Karpas-422 (cell line): Measurements from ENCODE around the gene NSUN4. TPM values are rescaled to one million over a fixed set of nuclear protein-coding genes. Genes with fewer than 3 reads are reported as not detected.

Source experiments
- DNase-seq: peaks from one replicate; pipeline ENCODE4 v3.0.0-alpha.2; 2015
- H2AFZ ChIP-seq: fragments of 200-600 bp; sonication (generic); 2 replicates; pipeline ENCODE4 v1.6.1; 2014; ENCODE audit warnings: antibody characterized with exemption, low read length, mixed read lengths
- H3K27ac ChIP-seq: fragments of 200-600 bp; sonication (generic); 2 replicates; pipeline ENCODE4 v1.5.1; 2014; ENCODE audit warnings: mild to moderate bottlenecking, low read length, moderate library complexity
- H3K27me3 ChIP-seq: fragments of 200-600 bp; sonication (generic); 2 replicates; pipeline ENCODE4 v1.6.1; 2014; ENCODE audit warnings: low read length, mixed read lengths
- H3K36me3 ChIP-seq: fragments of 200-600 bp; sonication (generic); 2 replicates; pipeline ENCODE4 v1.6.1; 2014; ENCODE audit warnings: low read length, mixed read lengths; ENCODE audit not compliant: insufficient read depth
- H3K4me1 ChIP-seq: fragments of 200-600 bp; sonication (generic); 2 replicates; pipeline ENCODE4 v1.6.1; 2014; ENCODE audit warnings: mild to moderate bottlenecking, low read length, mixed read lengths
- H3K4me2 ChIP-seq: fragments of 200-600 bp; sonication (generic); 2 replicates; pipeline ENCODE4 v1.6.1; 2014; ENCODE audit warnings: low read length, low read depth, mild to moderate bottlenecking; ENCODE audit not compliant: poor library complexity, severe bottlenecking
- H3K4me3 ChIP-seq: fragments of 200-600 bp; sonication (generic); 2 replicates; pipeline ENCODE4 v1.5.1; 2014; ENCODE audit warnings: mild to moderate bottlenecking, antibody characterized with exemption, low read length, mixed read lengths
- H3K79me2 ChIP-seq: fragments of 200-600 bp; sonication (generic); 2 replicates; pipeline ENCODE4 v1.6.1; 2014; ENCODE audit warnings: mild to moderate bottlenecking, low read length, mixed read lengths
- H3K9ac ChIP-seq: fragments of 200-600 bp; sonication (generic); 2 replicates; pipeline ENCODE4 v1.6.0; 2014; ENCODE audit warnings: low read length
- H3K9me2 ChIP-seq: fragments of 200-600 bp; sonication (generic), shearing (Covaris generic); replicated peaks from 2 replicates; pipeline ENCODE4 v1.6.0; 2014; ENCODE audit warnings: mild to moderate bottlenecking, low read length, moderate library complexity; ENCODE audit not compliant: insufficient read depth
- H3K9me3 ChIP-seq: fragments of 300-700, 200-600 bp; sonication (generic); 2 replicates; pipeline ENCODE4 v1.6.1; 2014; ENCODE audit warnings: low read length, mixed read lengths
- H4K20me1 ChIP-seq: fragments of 200-600 bp; sonication (generic); 2 replicates; pipeline ENCODE4 v1.6.1; 2014; ENCODE audit warnings: mild to moderate bottlenecking, antibody characterized with exemption, low read length, low read depth; ENCODE audit not compliant: insufficient read depth
- total RNA-seq: library from RNA; depleted of rRNA; stranded (reverse); fragments of >200 nt; shearing (Covaris generic); gene quantifications from 2 replicates; pipeline ENCODE4 v1.2.3, GENCODE V29; 2014; ENCODE audit warnings: low replicate concordance

NSUN4 gene
- total RNA-seq, 1 experiment from 2014 or later: 15.9 TPM

DNA sequence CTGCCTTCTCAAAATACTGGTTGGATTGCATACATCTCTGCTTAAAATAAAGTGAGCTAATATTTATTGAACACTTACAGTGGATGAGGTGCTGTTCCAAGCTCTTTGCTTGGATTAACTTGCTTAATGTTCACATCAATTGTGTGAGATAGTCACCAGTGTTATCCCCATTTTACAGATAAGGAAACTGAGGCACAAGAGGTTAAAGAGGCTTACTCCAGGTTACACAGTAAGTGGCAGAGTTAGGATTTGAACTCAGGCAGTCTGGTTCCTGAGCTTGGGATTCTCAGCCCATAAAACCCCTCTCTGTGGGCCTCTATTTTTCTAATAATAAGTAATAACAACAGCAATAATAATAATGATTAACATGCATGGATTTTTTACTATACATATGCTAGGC is 39.9 kb downstream of the NSUN4 start:
- H3K9me2 ChIP-seq: no peaks in the 10 kb centered on the region
- H3K27me3 ChIP-seq: no peaks in the 10 kb centered on the region
- H3K4me2 ChIP-seq: no peak overlapping the region
- no peaks in the 10 kb centered on the region for H3K36me3 ChIP-seq
- H3K27ac ChIP-seq: no peak overlapping the region
- H3K9me3 ChIP-seq: no peaks in the 10 kb centered on the region
- no peaks in the 10 kb centered on the region for H3K4me1 ChIP-seq
- no peaks in the 10 kb centered on the region for H3K79me2 ChIP-seq
- H3K9ac ChIP-seq: no peak overlapping the region
- H2AFZ ChIP-seq: no peak overlapping the region
- DNase-seq: no peak
- no peak overlapping the region for H3K4me3 ChIP-seq
- no peaks in the 10 kb centered on the region for H4K20me1 ChIP-seq

DNA sequence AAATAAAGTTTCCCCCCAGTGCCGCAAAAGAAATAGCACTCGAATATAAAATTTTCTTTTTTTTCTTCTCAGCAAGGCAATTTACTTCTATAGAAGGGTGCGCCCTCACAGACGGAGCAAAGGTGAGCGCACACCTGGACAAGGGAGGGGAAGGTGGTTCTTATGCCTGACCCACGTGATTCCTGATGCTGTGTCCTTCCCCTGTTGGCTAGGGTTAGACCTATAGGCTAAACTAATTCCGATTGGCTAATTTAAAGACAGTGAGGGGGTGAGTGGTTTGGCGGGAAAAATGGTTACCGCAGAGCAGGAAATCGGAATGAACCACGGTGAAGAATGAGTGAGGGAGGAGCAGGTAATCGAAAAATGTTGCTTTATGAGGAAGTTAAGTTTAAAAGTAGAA is 52.9 kb downstream of the NSUN4 start:
- Histone ChIP-seq H3K36me3 (no peaks in the 10 kb centered on the region), H3K9me3 (no peaks in the 10 kb centered on the region), H3K27me3 (no peaks in the 10 kb centered on the region), H2AFZ (no peak overlapping the region), H3K9me2 (no peaks in the 10 kb centered on the region), H3K27ac (no peak overlapping the region), H3K9ac (no peak overlapping the region), H3K4me2 (no peak overlapping the region), H3K4me3 (no peak overlapping the region), H3K79me2 (no peaks in the 10 kb centered on the region), H3K4me1 (no peaks in the 10 kb centered on the region), H4K20me1 (no peaks in the 10 kb centered on the region)
- DNase-seq: no peak

DNA sequence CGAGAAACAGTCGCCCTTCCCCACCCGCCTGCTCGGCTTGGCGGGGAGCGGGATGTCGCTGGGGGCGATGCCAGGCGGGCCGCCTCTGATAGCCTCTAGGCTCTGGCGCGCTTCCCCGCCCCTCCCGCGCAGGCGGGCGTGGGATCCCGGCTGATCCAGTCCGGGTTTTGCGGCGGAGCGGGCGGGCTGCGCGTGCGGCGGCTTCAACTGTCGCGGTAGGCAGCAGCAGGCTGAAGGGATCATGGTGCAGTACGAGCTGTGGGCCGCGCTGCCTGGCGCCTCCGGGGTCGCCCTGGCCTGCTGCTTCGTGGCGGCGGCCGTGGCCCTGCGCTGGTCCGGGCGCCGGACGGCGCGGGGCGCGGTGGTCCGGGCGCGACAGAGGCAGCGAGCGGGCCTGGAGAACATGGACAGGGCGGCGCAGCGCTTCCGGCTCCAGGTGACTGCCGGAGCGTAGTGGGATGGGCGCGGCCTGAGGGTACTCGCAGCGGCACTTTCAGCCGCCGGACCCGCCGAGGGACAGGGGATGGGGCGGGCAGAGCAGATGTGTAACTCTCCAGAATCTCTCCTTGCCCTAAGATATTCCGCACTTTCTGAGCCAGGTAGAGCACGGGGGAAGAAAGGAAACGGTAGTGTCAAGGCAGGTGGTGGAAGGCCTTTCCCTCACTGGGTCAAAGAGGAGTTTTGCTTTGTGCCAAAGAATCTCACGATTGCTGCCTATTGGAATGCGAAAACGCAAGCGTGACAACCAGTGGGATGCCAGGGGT is 53.7 kb downstream of the NSUN4 start, which contains the start of gene FAAH:
Gene FAAH (plus strand): TSS at position 210 of the 764 bp plus-strand sequence. CDS start 32 bp downstream, at position 242.
- Histone ChIP-seq H3K27me3 (no peaks in the 10 kb centered on the region), H3K4me1 (no peaks in the 10 kb centered on the region), H3K9me3 (no peaks in the 10 kb centered on the region), H3K36me3 (no peaks in the 10 kb centered on the region), H3K4me2 (no peak within 1 kb of the TSS), H3K9me2 (no peaks in the 10 kb centered on the region), H4K20me1 (no peaks in the 10 kb centered on the region), H3K4me3 (no peak within 1 kb of the TSS), H3K79me2 (no peaks in the 10 kb centered on the region), H3K27ac (no peak within 1 kb of the TSS), H2AFZ (no peak within 1 kb of the TSS), H3K9ac (no peak within 1 kb of the TSS)
- DNase-seq: no peak

DNA sequence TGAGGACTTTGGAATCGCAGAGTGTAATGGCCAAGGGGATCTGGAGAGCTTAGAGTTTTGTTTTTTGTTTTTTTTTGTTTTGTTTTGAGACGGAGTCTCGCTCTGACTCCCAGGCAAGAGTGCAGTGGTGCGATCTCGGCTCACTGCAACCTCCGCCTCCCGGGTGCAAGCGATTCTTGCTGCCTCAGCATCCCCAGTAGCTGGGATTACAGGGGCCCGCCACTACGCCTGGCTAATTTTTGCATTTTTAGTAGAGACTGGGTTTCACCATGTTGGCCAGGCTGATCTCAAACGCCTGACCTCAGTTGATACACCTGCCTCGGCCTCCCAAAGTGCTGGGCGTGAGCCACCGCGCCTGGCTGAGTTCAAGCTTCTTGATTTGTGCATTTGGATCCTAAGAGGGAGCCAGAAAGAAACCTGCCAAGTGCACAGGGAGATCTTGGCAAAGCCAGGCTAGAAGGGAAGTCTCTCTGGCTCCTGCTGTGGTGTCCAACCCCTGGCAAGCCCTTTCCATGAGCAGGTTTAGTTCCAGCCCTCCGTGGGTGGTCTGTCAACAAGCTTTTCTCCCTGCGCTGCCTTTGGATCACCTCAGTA is 54.4 kb downstream of the NSUN4 start:
- Histone ChIP-seq H3K4me2 (no peak overlapping the region), H3K9ac (no peak overlapping the region), H3K9me2 (no peaks in the 10 kb centered on the region), H3K9me3 (no peaks in the 10 kb centered on the region), H3K79me2 (no peaks in the 10 kb centered on the region), H4K20me1 (no peaks in the 10 kb centered on the region), H2AFZ (no peak overlapping the region), H3K4me1 (no peaks in the 10 kb centered on the region), H3K4me3 (no peak overlapping the region), H3K36me3 (no peaks in the 10 kb centered on the region), H3K27ac (no peak overlapping the region), H3K27me3 (no peaks in the 10 kb centered on the region)
- no peak for DNase-seq

DNA sequence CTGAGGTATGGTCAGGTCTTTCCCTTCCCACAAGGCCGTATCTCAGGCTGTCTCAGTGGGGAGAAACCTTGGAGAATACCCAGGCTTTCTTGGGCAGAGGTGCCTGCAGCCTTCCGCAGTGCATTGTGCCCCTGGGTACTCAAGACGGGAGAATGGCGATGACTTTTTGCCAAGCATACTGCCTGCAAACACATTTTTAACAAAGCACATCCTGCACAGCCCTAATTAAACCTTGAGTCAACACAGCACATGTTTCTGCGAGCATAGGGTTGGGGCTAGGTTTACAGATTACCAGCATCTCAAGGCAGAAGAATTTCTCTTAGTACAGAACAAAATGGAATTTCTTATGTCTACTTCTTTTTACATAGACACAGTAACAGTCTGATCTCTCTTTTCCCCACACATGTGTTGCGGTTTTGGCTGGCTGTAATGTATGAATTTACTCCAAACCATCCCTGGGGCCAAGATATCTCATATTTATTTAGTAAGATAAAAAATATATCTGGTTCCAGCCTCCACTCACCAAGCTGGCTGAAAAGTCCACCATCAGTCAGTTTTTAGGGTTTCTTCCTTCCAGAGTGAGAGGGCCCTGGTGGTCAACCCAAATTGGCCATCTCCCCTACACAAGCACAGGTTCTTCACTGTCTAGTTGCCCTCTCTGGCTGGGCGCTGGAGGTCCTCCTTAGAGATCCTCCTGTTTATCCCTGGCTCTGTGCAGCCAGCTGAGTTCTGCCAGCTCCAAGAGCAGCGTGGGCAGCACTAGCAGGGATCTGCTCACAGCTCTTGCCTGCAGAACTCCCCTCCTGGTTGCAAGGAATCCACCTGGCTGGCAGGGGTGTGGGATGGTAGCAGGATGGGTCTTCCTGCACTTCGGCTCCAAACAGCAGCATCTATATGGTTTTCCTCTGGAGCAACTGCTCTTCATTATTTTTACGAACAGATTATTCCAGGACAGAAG is 56.1 kb downstream of the NSUN4 start:
- Histone ChIP-seq H3K4me3 (no peak overlapping the region), H3K79me2 (no peaks in the 10 kb centered on the region), H2AFZ (no peak overlapping the region), H3K9ac (no peak overlapping the region), H4K20me1 (no peaks in the 10 kb centered on the region), H3K36me3 (no peaks in the 10 kb centered on the region), H3K9me3 (no peaks in the 10 kb centered on the region), H3K4me1 (no peaks in the 10 kb centered on the region), H3K27ac (no peak overlapping the region), H3K9me2 (no peaks in the 10 kb centered on the region), H3K4me2 (no peak overlapping the region), H3K27me3 (no peaks in the 10 kb centered on the region)
- DNase-seq: no peak

DNA sequence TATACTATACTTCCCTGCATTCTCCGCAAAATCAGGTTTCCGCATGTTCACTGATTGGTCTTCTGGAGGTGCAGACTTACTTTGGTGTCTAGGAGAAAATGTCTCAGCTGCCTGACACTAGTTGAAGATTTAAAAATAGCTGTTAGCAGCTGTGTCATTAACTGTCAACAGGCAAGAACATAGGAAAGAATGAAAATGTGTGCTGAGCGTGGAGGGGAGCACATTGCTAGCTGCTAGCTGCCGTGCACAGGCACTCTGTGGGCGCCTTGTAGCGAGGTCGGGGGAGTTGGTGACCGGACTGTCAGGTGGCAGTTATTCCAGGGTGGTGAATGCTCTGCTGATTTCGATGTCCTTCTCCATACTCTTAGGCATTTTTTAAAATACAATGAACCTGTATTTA is 58.7 kb downstream of the NSUN4 start:
- H3K36me3 ChIP-seq: no peaks in the 10 kb centered on the region
- H3K4me2 ChIP-seq: no peak overlapping the region
- H4K20me1 ChIP-seq: no peaks in the 10 kb centered on the region
- no peak overlapping the region for H3K9ac ChIP-seq
- DNase-seq: no peak
- H3K4me3 ChIP-seq: no peak overlapping the region
- no peaks in the 10 kb centered on the region for H3K27me3 ChIP-seq
- H3K9me2 ChIP-seq: no peaks in the 10 kb centered on the region
- H3K79me2 ChIP-seq: no peaks in the 10 kb centered on the region
- no peaks in the 10 kb centered on the region for H3K4me1 ChIP-seq
- H3K27ac ChIP-seq: no peak overlapping the region
- no peaks in the 10 kb centered on the region for H3K9me3 ChIP-seq
- H2AFZ ChIP-seq: no peak overlapping the region

DNA sequence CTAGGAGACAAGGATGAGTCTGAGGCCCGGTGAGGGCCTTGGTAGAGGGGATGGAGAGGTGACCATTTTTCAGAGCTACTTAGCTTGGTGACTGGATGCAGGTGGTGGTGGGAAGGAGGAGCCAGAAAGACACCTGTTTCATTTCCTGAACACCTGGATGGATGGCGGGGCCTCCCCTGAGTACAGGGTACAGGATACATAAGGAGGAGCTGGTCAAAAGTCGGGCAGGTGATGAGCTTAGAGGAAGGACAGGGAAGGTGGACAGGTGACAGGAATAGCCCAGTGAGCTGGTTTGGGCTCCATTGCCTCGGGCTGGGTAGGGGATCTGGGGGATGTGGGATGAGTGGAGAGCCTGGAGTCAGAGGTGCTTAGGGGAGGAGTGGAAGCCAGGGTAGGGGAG is 59.8 kb downstream of the NSUN4 start:
- Histone ChIP-seq H3K4me1 (no peaks in the 10 kb centered on the region), H3K4me3 (no peak overlapping the region), H3K79me2 (no peaks in the 10 kb centered on the region), H3K9ac (no peak overlapping the region), H3K27me3 (no peaks in the 10 kb centered on the region), H3K27ac (no peak overlapping the region), H2AFZ (no peak overlapping the region), H4K20me1 (no peaks in the 10 kb centered on the region), H3K4me2 (no peak overlapping the region), H3K9me2 (no peaks in the 10 kb centered on the region), H3K9me3 (no peaks in the 10 kb centered on the region), H3K36me3 (no peaks in the 10 kb centered on the region)
- DNase-seq: no peak
